HG03565 (cell line): ENCODE results near the gene SLC44A3.
A peak's percentile ranks its signal among the peaks of the same experiment; 100 is the strongest.

ENCODE experiments used
- ATAC-seq: cut with Tn5 transposase; IDR thresholded peaks from one replicate; pipeline ENCODE4 v1.9.1; 2021; ENCODE audit warnings: mild to moderate bottlenecking, moderate library complexity; ENCODE audit not compliant: unreplicated experiment

Gene SLC44A3

DNA sequence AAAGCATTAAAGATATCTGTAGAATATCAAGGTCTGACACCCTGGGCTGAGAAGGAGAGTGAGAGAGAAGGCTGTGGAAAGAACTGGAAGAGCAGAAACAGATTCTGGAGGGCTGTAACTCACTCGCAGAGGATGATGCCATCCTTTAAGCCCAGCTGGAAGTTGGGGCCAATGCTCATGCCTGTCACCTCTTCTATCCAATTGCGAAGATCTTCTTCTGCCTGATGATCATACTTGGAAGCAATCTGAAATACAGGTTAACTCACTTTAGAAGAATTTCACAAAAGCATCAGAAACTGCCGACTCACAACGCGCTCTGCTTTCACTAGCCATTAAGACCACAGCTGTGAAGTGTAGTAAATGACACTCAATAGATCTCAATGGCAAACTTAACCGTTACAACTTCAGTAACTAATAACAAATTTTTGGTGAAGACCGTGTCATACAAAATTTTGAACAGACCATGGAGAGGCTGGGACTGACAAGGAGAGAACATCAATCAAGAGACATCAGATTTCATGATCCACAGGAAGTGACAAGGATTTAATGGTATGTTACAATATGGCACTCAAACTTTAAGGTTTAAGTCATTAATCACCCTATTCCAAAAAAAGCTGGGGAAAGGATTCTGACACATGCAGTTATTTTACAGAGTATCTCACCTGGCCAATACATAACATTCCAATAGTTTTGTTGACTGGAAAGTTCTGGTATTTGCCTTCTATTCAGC lies 83.3 kb downstream of the SLC44A3 start:
- no peak for ATAC-seq

GRCh38 chr1:94905207-94905606 lies 85.0 kb downstream of the SLC44A3 start:
- ATAC-seq: no peak

- ATAC-seq: no peak
These were observed 86.2 kb downstream of the SLC44A3 start for GRCh38 chr1:94906382-94906781.

- ATAC-seq: no peak
These were observed 87.0 kb downstream of the SLC44A3 start for GRCh38 chr1:94907136-94907535.

DNA sequence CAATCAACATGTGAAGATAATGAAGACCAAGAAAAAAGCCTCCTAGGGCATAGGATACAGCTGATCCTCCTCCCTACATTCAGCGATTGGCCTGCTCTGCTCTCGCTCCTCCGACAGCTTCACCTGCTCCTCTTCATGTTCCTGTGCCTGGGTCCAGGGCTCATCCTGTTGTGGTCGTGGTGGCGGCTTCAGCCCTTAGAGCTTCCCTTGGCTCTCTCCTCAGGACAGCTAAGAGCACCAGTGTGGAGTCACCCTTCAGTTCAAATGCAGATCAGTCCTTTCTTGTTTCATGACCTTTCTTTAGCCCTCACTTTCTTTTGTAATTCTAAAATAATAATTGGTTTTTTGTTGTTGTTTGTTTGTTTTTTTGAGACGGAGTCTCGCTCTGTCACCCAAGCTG lies 88.0 kb downstream of the SLC44A3 start:
- ATAC-seq: no peak

- ATAC-seq: no peak
These were observed 88.8 kb downstream of the SLC44A3 start for GRCh38 chr1:94908965-94909364.

DNA sequence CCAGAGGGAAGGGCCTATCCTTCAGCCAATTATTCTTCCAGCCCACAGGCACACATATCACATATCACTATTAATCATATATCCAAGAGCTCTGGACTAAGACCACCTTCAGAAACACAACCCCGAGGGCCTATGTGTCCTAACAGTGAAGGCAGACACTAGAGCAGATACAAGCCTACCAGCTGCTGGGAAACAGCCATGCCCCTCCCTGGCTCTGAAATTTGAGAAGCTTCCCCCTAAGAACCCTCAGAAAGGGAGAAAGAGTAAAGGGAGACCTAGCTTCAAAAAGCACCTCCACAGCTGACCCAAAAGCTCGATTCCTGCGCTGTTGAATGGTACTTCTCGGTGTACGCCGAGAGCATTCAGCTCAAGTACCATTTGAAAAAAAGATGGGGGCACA lies 89.3 kb downstream of the SLC44A3 start:
- no peak for ATAC-seq

- ATAC-seq: no peak
These were observed 92.4 kb downstream of the SLC44A3 start for GRCh38 chr1:94912263-94913184.

- ATAC-seq: no peak
These were observed 97.1 kb downstream of the SLC44A3 start for GRCh38 chr1:94917251-94917650.

- ATAC-seq: no peak
These were observed 99.3 kb downstream of the SLC44A3 start for GRCh38 chr1:94919241-94920030.

DNA sequence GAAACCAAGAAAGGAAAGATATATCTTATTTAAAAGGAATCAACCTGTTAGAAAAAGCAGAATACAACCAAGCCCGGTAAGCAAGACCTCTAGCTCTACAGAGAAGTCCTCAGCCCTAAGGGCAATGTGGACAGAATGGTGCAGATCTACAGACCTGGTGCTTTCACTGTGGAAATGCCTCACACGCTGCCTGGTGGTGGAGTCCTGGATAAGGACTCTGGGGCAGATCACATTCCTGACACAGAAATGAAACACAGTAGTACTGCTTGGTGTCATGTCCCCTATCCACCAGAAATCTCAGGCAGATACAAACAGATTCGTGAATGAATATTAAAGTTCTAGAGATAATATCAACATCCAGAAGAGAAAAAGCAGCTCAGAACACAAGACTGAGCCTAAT lies 99.9 kb downstream of the SLC44A3 start:
- no peak for ATAC-seq

- no peak for ATAC-seq
These were observed 101.8 kb downstream of the SLC44A3 start for GRCh38 chr1:94921977-94922376.

- ATAC-seq: no peak
These were observed 102.7 kb downstream of the SLC44A3 start for GRCh38 chr1:94922761-94923331.

DNA sequence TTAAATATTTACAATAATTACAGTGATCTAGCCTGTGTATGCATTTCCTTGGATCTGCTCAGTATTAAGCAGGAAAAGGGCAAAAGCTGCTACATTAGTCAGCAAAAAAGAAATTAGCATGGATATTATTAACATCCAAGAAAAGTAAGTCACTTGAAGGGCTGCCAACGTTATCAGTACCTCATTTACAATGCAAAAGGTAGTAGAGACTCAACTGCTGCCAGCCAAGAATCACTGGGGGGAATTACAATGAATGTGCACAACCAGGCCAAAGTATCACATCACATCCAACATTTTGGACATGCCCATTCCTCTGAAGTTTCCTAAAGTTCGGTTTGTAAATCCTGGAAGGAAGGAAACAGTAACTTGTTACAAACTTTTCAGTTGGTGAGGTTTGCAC lies 104.8 kb downstream of the SLC44A3 start:
- no peak for ATAC-seq

- no peak for ATAC-seq
These were observed 105.5 kb downstream of the SLC44A3 start for GRCh38 chr1:94925561-94926125.

DNA sequence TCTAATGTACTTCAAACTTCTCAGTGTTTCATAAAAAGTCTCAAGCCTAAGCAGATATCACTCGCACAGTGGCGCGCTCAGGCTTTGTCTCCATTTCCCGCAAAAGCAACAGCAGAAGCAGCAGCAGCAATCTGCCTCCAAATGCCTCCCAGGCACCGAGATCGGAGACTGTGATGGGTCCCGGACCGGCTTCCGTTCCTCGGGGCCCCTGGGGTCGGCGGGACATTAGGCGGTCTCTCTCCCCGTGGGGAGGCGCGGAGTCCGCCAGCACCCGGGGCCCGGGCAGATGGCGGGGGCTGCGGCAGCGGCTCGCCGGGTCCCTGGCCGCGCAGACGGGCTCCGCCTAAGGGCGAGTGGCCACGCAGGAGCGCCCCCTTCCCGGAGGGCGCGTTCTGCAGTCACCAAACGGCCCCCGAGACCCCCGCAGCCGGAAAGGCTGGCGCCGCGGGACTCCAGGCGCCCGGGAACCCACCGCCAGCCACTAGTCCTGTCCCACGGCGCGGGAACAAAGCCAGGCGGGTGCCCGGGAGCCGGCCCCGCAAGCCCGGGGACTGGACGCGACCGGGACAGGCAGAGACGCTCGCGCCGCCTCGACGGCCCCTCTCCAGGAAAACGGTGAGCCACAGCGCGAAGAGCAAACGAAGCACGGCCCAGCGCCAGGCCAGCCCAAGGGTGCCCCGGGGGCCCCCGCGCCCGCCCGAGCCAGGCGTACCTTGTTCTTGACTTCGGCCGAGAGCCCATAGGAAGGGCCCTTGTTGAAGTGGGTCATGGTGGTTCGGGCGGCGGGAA lies 106.2 kb downstream of the SLC44A3 start:
- no peak for ATAC-seq

GRCh38 chr1:94926915-94927404 lies 106.8 kb downstream of the SLC44A3 start, which contains the start of gene CNN3:
CNN3 (minus strand) TSS chr1:94927110; CDS start chr1:94926894, 216 bp downstream.
- peak; percentile 72 for ATAC-seq

- ATAC-seq: no peak
These were observed 107.4 kb downstream of the SLC44A3 start for GRCh38 chr1:94927405-94928175.
